GM12872 (cell line): Measurements from ENCODE around the gene ATF2.

Experiments
- TF ChIP-seq, protein P1 (sequence below): IDR thresholded peaks from 3 replicates; pipeline ENCODE4 v1.5.1; 2011; ENCODE audit warnings: low read depth, mild to moderate bottlenecking, low read length, moderate library complexity; ENCODE audit not compliant: insufficient read depth

Gene ATF2

DNA sequence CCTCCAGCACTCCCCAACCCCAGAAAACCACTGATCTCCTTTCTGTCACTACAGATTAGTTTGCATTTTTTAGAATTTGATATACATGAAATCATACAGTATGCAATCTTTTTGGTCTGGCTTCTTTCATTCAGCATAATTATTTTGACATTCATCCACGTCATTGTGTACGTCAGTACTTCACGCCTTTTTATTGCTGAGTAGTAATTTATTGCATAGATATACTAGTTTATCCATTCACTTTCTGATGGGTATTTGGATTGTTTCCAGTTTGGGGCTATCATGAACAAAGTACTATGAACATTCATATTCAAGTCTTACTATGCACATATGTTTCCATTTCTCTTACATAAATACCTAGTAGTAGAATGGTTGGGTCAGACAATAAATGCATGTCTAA is 142.8 kb downstream of the ATF2 start:
- TF ChIP-seq, protein P1, sequence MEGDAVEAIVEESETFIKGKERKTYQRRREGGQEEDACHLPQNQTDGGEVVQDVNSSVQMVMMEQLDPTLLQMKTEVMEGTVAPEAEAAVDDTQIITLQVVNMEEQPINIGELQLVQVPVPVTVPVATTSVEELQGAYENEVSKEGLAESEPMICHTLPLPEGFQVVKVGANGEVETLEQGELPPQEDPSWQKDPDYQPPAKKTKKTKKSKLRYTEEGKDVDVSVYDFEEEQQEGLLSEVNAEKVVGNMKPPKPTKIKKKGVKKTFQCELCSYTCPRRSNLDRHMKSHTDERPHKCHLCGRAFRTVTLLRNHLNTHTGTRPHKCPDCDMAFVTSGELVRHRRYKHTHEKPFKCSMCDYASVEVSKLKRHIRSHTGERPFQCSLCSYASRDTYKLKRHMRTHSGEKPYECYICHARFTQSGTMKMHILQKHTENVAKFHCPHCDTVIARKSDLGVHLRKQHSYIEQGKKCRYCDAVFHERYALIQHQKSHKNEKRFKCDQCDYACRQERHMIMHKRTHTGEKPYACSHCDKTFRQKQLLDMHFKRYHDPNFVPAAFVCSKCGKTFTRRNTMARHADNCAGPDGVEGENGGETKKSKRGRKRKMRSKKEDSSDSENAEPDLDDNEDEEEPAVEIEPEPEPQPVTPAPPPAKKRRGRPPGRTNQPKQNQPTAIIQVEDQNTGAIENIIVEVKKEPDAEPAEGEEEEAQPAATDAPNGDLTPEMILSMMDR = no peak

DNA sequence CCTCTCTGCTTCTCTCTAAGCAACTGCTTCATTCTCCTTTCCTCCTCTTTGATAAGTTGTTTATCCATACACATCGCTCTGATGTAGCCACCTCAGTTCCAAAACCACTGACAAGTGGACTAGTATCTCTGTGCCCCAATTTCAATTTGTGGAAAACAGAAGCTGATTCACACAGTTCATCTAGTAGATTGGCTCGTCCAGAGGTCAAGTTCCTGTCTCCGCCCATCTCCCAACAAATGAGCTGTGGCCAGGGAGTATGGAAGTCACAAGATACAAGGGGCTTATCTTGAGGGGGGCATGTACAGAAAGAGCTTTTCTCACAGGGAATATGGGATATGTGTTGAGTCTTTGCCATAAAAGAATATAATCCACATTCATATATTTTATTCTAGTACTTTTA is 145.1 kb downstream of the ATF2 start:
- TF ChIP-seq, protein P1 = no peak
